Nephron (organoid): ENCODE data around the gene CDC16.
"Not testable (repeated sequence)": the region's sequence is repeated elsewhere in the genome, so short reads cannot be mapped to it uniquely, and the experiment has no call there.

ENCODE experiments used
- H3K27ac Mint-ChIP-seq, 3 experiments: 2 replicates each; pipeline ENCODE4 v1.8.0; 2020; ENCODE audit warnings: mixed read lengths in 3 of 3, mild to moderate bottlenecking in 2 of 3, moderate library complexity in 1 of 3
- H3K27me3 Mint-ChIP-seq: 2 replicates; pipeline ENCODE4 v1.8.0; 2021; ENCODE audit warnings: low read depth, mild to moderate bottlenecking, moderate library complexity, mixed read lengths
- H3K36me3 Mint-ChIP-seq: 2 replicates; pipeline ENCODE4 v1.8.0; 2020; ENCODE audit warnings: low read depth, mixed read lengths
- H3K4me1 Mint-ChIP-seq: 2 replicates; pipeline ENCODE4 v1.8.0; 2020; ENCODE audit warnings: mixed read lengths
- H3K4me3 Mint-ChIP-seq, 3 experiments: 2 replicates each; pipeline ENCODE4 v1.8.0; 2020; ENCODE audit warnings: mild to moderate bottlenecking in 3 of 3, mixed read lengths in 3 of 3, moderate library complexity in 2 of 3
- H3K9me3 Mint-ChIP-seq: 2 replicates; pipeline ENCODE4 v1.8.0; 2020; ENCODE audit warnings: mixed read lengths
- TF ChIP-seq, protein P1 (sequence below), 3 experiments: fragments of 200-600 bp; sonication (generic); IDR thresholded peaks; one replicate each; pipeline ENCODE4 v1.5.0; 2021; ENCODE audit warnings: antibody characterized with exemption in 3 of 3; ENCODE audit not compliant: unreplicated experiment in 3 of 3

Gene CDC16

DNA sequence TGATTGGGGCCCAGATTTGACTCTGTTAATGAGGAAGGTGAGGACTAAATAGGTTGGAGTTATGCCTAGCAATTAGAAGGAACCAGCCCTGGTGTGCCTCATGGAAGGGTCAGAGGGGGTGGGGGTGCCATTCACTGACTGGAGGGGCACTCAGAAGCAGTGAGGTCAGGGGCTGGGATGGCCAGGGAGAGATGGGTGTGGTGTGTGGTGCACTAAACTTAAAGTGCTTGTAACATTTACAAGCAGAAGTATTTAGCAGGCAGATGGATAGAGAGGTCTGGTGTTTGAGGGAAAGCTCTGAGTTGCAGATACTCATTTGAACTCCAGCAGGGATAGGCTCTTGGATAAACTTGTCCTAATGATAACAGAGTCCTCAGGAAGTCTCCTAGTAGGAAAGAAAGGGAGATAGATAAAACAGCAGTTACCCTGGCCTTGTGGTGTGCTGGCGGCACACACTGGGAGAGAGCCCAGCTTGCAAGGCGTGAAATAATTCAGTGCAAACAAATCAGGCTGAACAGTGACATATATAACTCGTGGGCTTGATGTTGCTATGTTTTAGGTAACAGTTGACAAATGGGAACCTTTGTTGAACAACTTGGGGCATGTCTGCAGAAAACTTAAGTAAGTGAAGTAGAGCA lies 26.8 kb downstream of the CDC16 start:
- Mint-ChIP-seq H3K4me3 (no peak overlapping the region), H3K9me3 (no peaks in the 10 kb centered on the region), H3K4me1 (no peaks in the 10 kb centered on the region), H3K27me3 (no peaks in the 10 kb centered on the region), H3K27ac (no peak overlapping the region), H3K36me3 (peaks cover 79% of the 10 kb centered on the region)
- TF ChIP-seq, protein P1, sequence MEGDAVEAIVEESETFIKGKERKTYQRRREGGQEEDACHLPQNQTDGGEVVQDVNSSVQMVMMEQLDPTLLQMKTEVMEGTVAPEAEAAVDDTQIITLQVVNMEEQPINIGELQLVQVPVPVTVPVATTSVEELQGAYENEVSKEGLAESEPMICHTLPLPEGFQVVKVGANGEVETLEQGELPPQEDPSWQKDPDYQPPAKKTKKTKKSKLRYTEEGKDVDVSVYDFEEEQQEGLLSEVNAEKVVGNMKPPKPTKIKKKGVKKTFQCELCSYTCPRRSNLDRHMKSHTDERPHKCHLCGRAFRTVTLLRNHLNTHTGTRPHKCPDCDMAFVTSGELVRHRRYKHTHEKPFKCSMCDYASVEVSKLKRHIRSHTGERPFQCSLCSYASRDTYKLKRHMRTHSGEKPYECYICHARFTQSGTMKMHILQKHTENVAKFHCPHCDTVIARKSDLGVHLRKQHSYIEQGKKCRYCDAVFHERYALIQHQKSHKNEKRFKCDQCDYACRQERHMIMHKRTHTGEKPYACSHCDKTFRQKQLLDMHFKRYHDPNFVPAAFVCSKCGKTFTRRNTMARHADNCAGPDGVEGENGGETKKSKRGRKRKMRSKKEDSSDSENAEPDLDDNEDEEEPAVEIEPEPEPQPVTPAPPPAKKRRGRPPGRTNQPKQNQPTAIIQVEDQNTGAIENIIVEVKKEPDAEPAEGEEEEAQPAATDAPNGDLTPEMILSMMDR (IDR thresholded peaks at IDR 0.05; ENCODE audit: unreplicated experiment in 3 of 3) = no peak

GRCh38 chr13:114263578-114263977 lies 28.9 kb downstream of the CDC16 start:
- TF ChIP-seq, protein P1 (IDR thresholded peaks at IDR 0.05; ENCODE audit: unreplicated experiment in 3 of 3) = no peak
- Mint-ChIP-seq H3K4me3 (no peak overlapping the region), H3K9me3 (no peaks in the 10 kb centered on the region), H3K27me3 (no peaks in the 10 kb centered on the region), H3K36me3 (peaks cover 83% of the 10 kb centered on the region), H3K4me1 (no peaks in the 10 kb centered on the region), H3K27ac (no peak overlapping the region)

GRCh38 chr13:114264313-114264712 lies 29.6 kb downstream of the CDC16 start:
- not testable (repeated sequence) for H3K4me1 Mint-ChIP-seq, H3K27me3 Mint-ChIP-seq, H3K27ac Mint-ChIP-seq, H3K9me3 Mint-ChIP-seq, H3K4me3 Mint-ChIP-seq
- peaks cover 87% of the 10 kb centered on the region for H3K36me3 Mint-ChIP-seq

GRCh38 chr13:114264886-114265611 lies 30.4 kb downstream of the CDC16 start:
- TF ChIP-seq, protein P1 (IDR thresholded peaks at IDR 0.05; ENCODE audit: unreplicated experiment in 3 of 3) = no peak
- Mint-ChIP-seq H3K4me3 (no peak overlapping the region), H3K27ac (no peak overlapping the region), H3K4me1 (no peaks in the 10 kb centered on the region), H3K36me3 (peaks cover 85% of the 10 kb centered on the region), H3K27me3 (no peaks in the 10 kb centered on the region), H3K9me3 (no peaks in the 10 kb centered on the region)

GRCh38 chr13:114266241-114266640 lies 31.5 kb downstream of the CDC16 start:
- TF ChIP-seq, protein P1 (IDR thresholded peaks at IDR 0.05; ENCODE audit: unreplicated experiment in 3 of 3) = no peak
- peaks cover 80% of the 10 kb centered on the region for H3K36me3 Mint-ChIP-seq
- no peaks in the 10 kb centered on the region for H3K4me1 Mint-ChIP-seq
- H3K9me3 Mint-ChIP-seq = no peaks in the 10 kb centered on the region
- H3K27ac Mint-ChIP-seq = no peak overlapping the region
- H3K4me3 Mint-ChIP-seq = no peak overlapping the region
- no peaks in the 10 kb centered on the region for H3K27me3 Mint-ChIP-seq

GRCh38 chr13:114268344-114269280 lies 33.9 kb downstream of the CDC16 start:
- Mint-ChIP-seq H3K27me3 (no peaks in the 10 kb centered on the region), H3K36me3 (peaks cover 78% of the 10 kb centered on the region), H3K4me1 (no peaks in the 10 kb centered on the region), H3K27ac (no peak overlapping the region), H3K9me3 (no peaks in the 10 kb centered on the region), H3K4me3 (no peak overlapping the region)
- TF ChIP-seq, protein P1 (IDR thresholded peaks at IDR 0.05; ENCODE audit: unreplicated experiment in 3 of 3) = no peak
